SK-N-SH (cell line): ENCODE data around the gene CCDC197. TPM values are rescaled to one million over a fixed set of nuclear protein-coding genes. Genes with fewer than 3 reads are reported as not detected.

Experiments used
- CTCF ChIA-PET: fragments of 300-600, 350-600 bp; formaldehyde crosslinking; extraction: SDS; loops from one replicate; lab custom pipeline; 2021; lab: Yijun Ruan, JAX
- POLR2A ChIA-PET: fragments of 350-600 bp; sonication (Branson Sonifier 250); formaldehyde crosslinking; extraction: SDS; loops from one replicate; lab custom pipeline; 2020; ENCODE audit warnings: antibody characterized with exemption, inconsistent platforms; lab: Yijun Ruan, JAX
- DNase-seq: peaks from one replicate; pipeline ENCODE4 v3.0.0; 2012
- H2AFZ ChIP-seq: fragments of 200-600 bp; sonication (generic); 2 replicates; pipeline ENCODE4 v1.8.1; 2016; ENCODE audit warnings: antibody characterized with exemption, mild to moderate bottlenecking, low read depth
- H3F3A ChIP-seq: fragments of 200-600 bp; sonication (generic); replicated peaks from 2 replicates; pipeline ENCODE3; 2016; ENCODE audit warnings: antibody characterized with exemption, mild to moderate bottlenecking; ENCODE audit not compliant: insufficient read depth
- H3K27ac ChIP-seq, 2 experiments: fragments of 200-500 bp in 1 of 2; fragments of 200-600 bp in 1 of 2; sonication (Bioruptor generic) in 1 of 2; sonication (generic), shearing (Covaris generic) in 1 of 2; 2 replicates each; pipeline versions ENCODE4 v1.5.1 to v1.6.1; 2014 to 2016; ENCODE audit warnings: low read depth in 2 of 2, inconsistent platforms in 1 of 2, low read length in 1 of 2, mild to moderate bottlenecking in 1 of 2, mixed read lengths in 1 of 2
- H3K27me3 ChIP-seq: fragments of 200-600 bp; sonication (generic), shearing (Covaris generic); 2 replicates; pipeline ENCODE4 v1.6.1; 2016; ENCODE audit warnings: mixed run types; ENCODE audit not compliant: insufficient read depth
- H3K36me3 ChIP-seq, 2 experiments: fragments of 200-500 bp in 1 of 2; fragments of 200-600 bp in 1 of 2; sonication (Bioruptor generic) in 1 of 2; sonication (generic) in 1 of 2; replicated peaks in 1 of 2; 2 replicates each; pipeline versions ENCODE3 to v1.5.1; 2014 to 2016; ENCODE audit warnings: low read length in 1 of 2, mild to moderate bottlenecking in 1 of 2; ENCODE audit not compliant: insufficient read depth in 2 of 2, control insufficient read depth in 1 of 2
- H3K4me1 ChIP-seq, 2 experiments: fragments of 200-500 bp in 1 of 2; fragments of 200-600 bp in 1 of 2; sonication (Bioruptor generic) in 1 of 2; sonication (generic), shearing (Covaris generic) in 1 of 2; 2 replicates each; pipeline versions ENCODE4 v1.5.1 to v1.6.1; 2014 to 2016; ENCODE audit warnings: low read depth in 1 of 2, low read length in 1 of 2, mixed run types in 1 of 2; ENCODE audit not compliant: insufficient read depth in 2 of 2, control insufficient read depth in 1 of 2
- H3K4me2 ChIP-seq: fragments of 200-600 bp; sonication (generic), shearing (Covaris generic); 2 replicates; pipeline ENCODE4 v1.6.1; 2017; ENCODE audit warnings: mixed run types
- H3K4me3 ChIP-seq, 2 experiments: fragments of 200-500 bp in 1 of 2; fragments of 200-600 bp in 1 of 2; sonication (Bioruptor generic) in 1 of 2; sonication (generic), shearing (Covaris generic) in 1 of 2; 2 replicates each; pipeline versions ENCODE4 v1.5.1 to v1.8.1; 2014 to 2016; ENCODE audit warnings: low read depth in 2 of 2, inconsistent platforms in 1 of 2, low read length in 1 of 2, mild to moderate bottlenecking in 1 of 2, mixed read lengths in 1 of 2, moderate library complexity in 1 of 2
- H3K79me2 ChIP-seq: fragments of 200-600 bp; sonication (generic); 2 replicates; pipeline ENCODE4 v1.8.1; 2017; ENCODE audit warnings: mild to moderate bottlenecking; ENCODE audit not compliant: insufficient read depth
- H3K9ac ChIP-seq: fragments of 200-600 bp; sonication (generic); 2 replicates; pipeline ENCODE4 v1.6.1; 2017; ENCODE audit warnings: mixed run types
- H3K9me2 ChIP-seq: fragments of 200-600 bp; sonication (generic); 2 replicates; pipeline ENCODE4 v1.6.1; 2017; ENCODE audit warnings: mixed run types
- H3K9me3 ChIP-seq: fragments of 200-600 bp; sonication (generic); 2 replicates; pipeline ENCODE4 v1.6.1; 2017; ENCODE audit warnings: mixed run types, mild to moderate bottlenecking, moderate library complexity
- H4K20me1 ChIP-seq: fragments of 200-600 bp; sonication (generic); 2 replicates; pipeline ENCODE4 v1.6.1; 2017; ENCODE audit warnings: mild to moderate bottlenecking, mixed run types; ENCODE audit not compliant: insufficient read depth
- ELF1 ChIP-seq: IDR thresholded peaks from 2 replicates; pipeline ENCODE4 v1.4.0; 2012
- FOXJ3 ChIP-seq: sonication (generic); formaldehyde crosslinking; IDR thresholded peaks from 2 replicates; pipeline ENCODE4 v1.5.1; 2020; ENCODE audit warnings: mild to moderate bottlenecking, missing genetic modification reagents
- FOXM1 ChIP-seq: IDR thresholded peaks from 2 replicates; pipeline ENCODE4 v1.4.0; 2012; ENCODE audit warnings: low read depth, mild to moderate bottlenecking
- GABPA ChIP-seq: IDR thresholded peaks from 2 replicates; pipeline ENCODE4 v1.4.0; 2012; ENCODE audit warnings: low read depth, mild to moderate bottlenecking
- GATA2 ChIP-seq: sonication (generic); formaldehyde crosslinking; IDR thresholded peaks from 2 replicates; pipeline ENCODE4 v1.5.0; 2020; ENCODE audit warnings: mild to moderate bottlenecking, missing genetic modification reagents
- IRF3 ChIP-seq: fragments of 150-350 bp; IDR thresholded peaks from 2 replicates; pipeline ENCODE4 v1.6.1; 2016; ENCODE audit warnings: mild to moderate bottlenecking, low read depth, low read length
- NFIC ChIP-seq: IDR thresholded peaks from 2 replicates; pipeline ENCODE4 v1.4.0; 2012; ENCODE audit warnings: borderline replicate concordance
- PBX3 ChIP-seq: IDR thresholded peaks from 2 replicates; pipeline ENCODE4; 2012
- RXRA ChIP-seq: IDR thresholded peaks from 2 replicates; pipeline ENCODE4 v1.4.0; 2012; ENCODE audit warnings: low read depth, mild to moderate bottlenecking, borderline replicate concordance
- TAF1 ChIP-seq: IDR thresholded peaks from 2 replicates; pipeline ENCODE4 v1.6.1; 2012; ENCODE audit warnings: low read depth, mild to moderate bottlenecking, low read length, moderate library complexity, borderline replicate concordance
- USF1 ChIP-seq: IDR thresholded peaks from 2 replicates; pipeline ENCODE4 v1.4.0; 2012; ENCODE audit warnings: low read depth, borderline replicate concordance
- USF2 ChIP-seq: fragments of 150-350 bp; IDR thresholded peaks from 2 replicates; pipeline ENCODE4 v1.6.1; 2017; ENCODE audit warnings: antibody characterized with exemption, low read length, low read depth, borderline replicate concordance
- YY1 ChIP-seq: IDR thresholded peaks from 2 replicates; pipeline ENCODE4 v1.4.0; 2012; ENCODE audit warnings: low read depth, mild to moderate bottlenecking
- ZBTB33 ChIP-seq: IDR thresholded peaks from 2 replicates; pipeline ENCODE4 v1.4.0; 2012; ENCODE audit warnings: low read depth, borderline replicate concordance
- WGBS: methylation state at CpG from one replicate; pipeline ENCODE4 v1.1.6; 2017; ENCODE audit warnings: low lambda C conversion rate; 5-methylcytosine and 5-hydroxymethylcytosine counted together
- polyA plus RNA-seq, 3 experiments: library from polyadenylated mRNA; depleted of rRNA; stranded (reverse); fragments of >200 nt; gene quantifications; 2 replicates each; pipeline ENCODE4 v1.2.3, GENCODE V29; 2012

CCDC197 gene
- polyA plus RNA-seq, 1 of the 3 experiments (the other 2 are of a cell fraction), result not detected

GRCh38 chr14:93998871-93999403, 1.8 kb downstream of the CCDC197 start (continued):
- no peak for TF ChIP-seq IRF3

GRCh38 chr14:93999573-93999972, 2.5 kb downstream of the CCDC197 start:
- Histone ChIP-seq H3K9me3 (no peaks in the 10 kb centered on the region), H4K20me1 (no peaks in the 10 kb centered on the region), H3K4me2 (no peak overlapping the region), H3K79me2 (no peaks in the 10 kb centered on the region), H3K4me1 (peaks cover 5 to 9% of the 10 kb centered on the region in 2 experiments; a peak in 3 of 4 replicates), H3K27me3 (no peaks in the 10 kb centered on the region), H3F3A (peaks cover 8% of the 10 kb centered on the region), H3K9me2 (no peaks in the 10 kb centered on the region), H3K27ac (no peak overlapping the region), H3K9ac (no peak overlapping the region), H3K36me3 (no peaks in the 10 kb centered on the region), H2AFZ (no peak overlapping the region), H3K4me3 (no peak overlapping the region)
- WGBS, result 85% methylated on average over 5 of the region's 8 CpGs
- DNase-seq, result no peak
- TF ChIP-seq RXRA, result no peak
- no peak for TF ChIP-seq TAF1
- no peak for TF ChIP-seq GATA2 (CRISPR knock-in tag)
- TF ChIP-seq USF1, result no peak
- TF ChIP-seq GABPA, result no peak
- TF ChIP-seq USF2, result no peak
- TF ChIP-seq YY1, result no peak
- ChIA-PET CTCF (interaction anchor here (0.7 to 11.9 kb wide), 8 partner anchors 9 to 346 kb away, joined by 3 to 219 read pairs (median 5); no protein-coding TSS in a partner anchor), POLR2A (no interaction called here)

GRCh38 chr14:94000267-94000666, 3.2 kb downstream of the CCDC197 start:
- peaks cover 4 to 5% of the 10 kb centered on the region in 2 experiments; a peak in 3 of 4 replicates for H3K4me1 ChIP-seq
- 70% methylated on average over 5 of the region's 6 CpGs for WGBS
- H3K27ac ChIP-seq, result no peak overlapping the region
- no peaks in the 10 kb centered on the region for H3K36me3 ChIP-seq
- no peaks in the 10 kb centered on the region for H3K9me3 ChIP-seq
- no peak overlapping the region for H2AFZ ChIP-seq
- no peak for DNase-seq
- H3K27me3 ChIP-seq, result no peaks in the 10 kb centered on the region
- H3K79me2 ChIP-seq, result no peaks in the 10 kb centered on the region
- H3K4me2 ChIP-seq, result no peak overlapping the region
- ChIA-PET CTCF (interaction anchor here (1.2 to 11.9 kb wide), 10 partner anchors 8 to 345 kb away, joined by 4 to 219 read pairs (median 6); no protein-coding TSS in a partner anchor), POLR2A (no interaction called here)
- no peaks in the 10 kb centered on the region for H4K20me1 ChIP-seq
- H3K9ac ChIP-seq, result no peak overlapping the region
- H3F3A ChIP-seq, result peaks cover 2% of the 10 kb centered on the region
- no peak overlapping the region for H3K4me3 ChIP-seq
- H3K9me2 ChIP-seq, result no peaks in the 10 kb centered on the region
- TF ChIP-seq FOXM1, result no peak
- TF ChIP-seq ELF1, result no peak
- TF ChIP-seq FOXJ3, result no peak
- no peak for TF ChIP-seq PBX3
- no peak for TF ChIP-seq ZBTB33
- TF ChIP-seq USF2, result no peak
- no peak for TF ChIP-seq GATA2 (CRISPR knock-in tag)
- no peak for TF ChIP-seq NFIC
